Ovary (tissue), 9 donors: Measurements from ENCODE around the gene PPIG. TPM values are rescaled to one million over a fixed set of nuclear protein-coding genes. Genes with fewer than 3 reads are reported as not detected.

Experiments
- DNase-seq, 5 donors: peaks; one replicate each; pipeline ENCODE4 v3.0.0-alpha.2; 2019 to 2020
- H3K27ac ChIP-seq, 2 donors: fragments of 200-600 bp; one replicate each; pipeline versions ENCODE4 v1.5.1 to v1.8.0; 2019 to 2022
- H3K27me3 ChIP-seq: fragments of 200-600 bp; one replicate; pipeline ENCODE4 v1.8.0; 2022
- H3K36me3 ChIP-seq: fragments of 200-600 bp; sonication (generic); one replicate; pipeline ENCODE4 v1.5.1; 2019
- H3K4me1 ChIP-seq: one replicate; pipeline ENCODE4 v1.8.1; 2013; ENCODE audit warnings: mild to moderate bottlenecking, moderate library complexity; ENCODE audit not compliant: insufficient read depth
- H3K4me3 ChIP-seq: fragments of 200-600 bp; sonication (generic); one replicate; pipeline ENCODE4 v1.5.1; 2017
- H3K9me3 ChIP-seq, 2 donors: fragments of 200-600 bp in 1 of 2; sonication (generic) in 1 of 2; one replicate each; pipeline versions ENCODE4 v1.5.1 to v1.8.1; 2013 to 2019; ENCODE audit warnings: mild to moderate bottlenecking in 1 of 2, moderate library complexity in 1 of 2
- CTCF ChIP-seq, 3 donors: fragments of 450-650 bp in 2 of 3; fragments of 200-600 bp in 1 of 3; IDR thresholded peaks; one replicate each; pipeline versions ENCODE4 v1.5.1 to v1.8.0; 2016 to 2022; ENCODE audit warnings: antibody characterized with exemption in 3 of 3, mild to moderate bottlenecking in 1 of 3
- EP300 ChIP-seq: sonication (generic); formaldehyde crosslinking; IDR thresholded peaks from one replicate; pipeline ENCODE4 v1.6.1; 2017; ENCODE audit warnings: antibody characterized with exemption
- POLR2A ChIP-seq: fragments of 450-650 bp; IDR thresholded peaks from one replicate; pipeline ENCODE4 v1.6.1; 2017; ENCODE audit warnings: antibody characterized with exemption, mild to moderate bottlenecking, moderate library complexity
- WGBS, 3 donors: extraction: QIAGEN DNeasy Blood & Tissue Kit in 1 of 3; methylation state at CpG; one replicate each; pipeline versions ENCODE4 v1.1.5 to v1.1.7; 2013 to 2017; 5-methylcytosine and 5-hydroxymethylcytosine counted together
- intact Hi-C, 4 donors: fragments of 100-400 bp; cut with DNase I; formaldehyde crosslinking; loops; one replicate each; pipeline versions ENCODE4 v1.11.0 to v1.15.1; 2022 to 2023
- polyA plus RNA-seq, 2 donors: library from polyadenylated mRNA; stranded (reverse); fragments of 200-250 nt in 1 of 2; fragments of 350-450 nt in 1 of 2; fragmentation: Illumina TruSeq in 1 of 2; extraction: RNeasy Lipid Tissue Mini Kit (QIAGEN cat#74804) in 1 of 2; gene quantifications; one replicate each; pipeline ENCODE4 v1.2.3, GENCODE V29; 2013 to 2014
- total RNA-seq, 7 donors: library from RNA; depleted of rRNA in 2 of 7; stranded (reverse); fragments of >200 nt in 2 of 7; fragmentation: NEBNext Ultra II Directional in 3 of 7; extraction: Animal tissue kit (Norgen Biotek cat#: 25700) in 3 of 7; gene quantifications; one replicate each; pipeline versions ENCODE4 v1.1.0 to v1.2.4, GENCODE V29; 2016 to 2023
- donor health status: DM: no; HTN: no; CAD: no; lungs with moderate emphysema.
- donor health status: DM: no; HTN: no; CAD: no.
- donor health status: Bipolar disorder and iron deficiency.
- donor health status: DM: yes; HTN: yes; CAD: no.
- donor health status: DM: no; HTN: no; CAD: no.
- donor health status: DM: yes; HTN: yes; CAD: no.

Gene PPIG
- total and polyA plus RNA-seq, 9 donors, result 29.3 to 64.5 (median 52.5) TPM

GRCh38 chr2:169672406-169672805, 88.3 kb downstream of the PPIG start:
- Histone ChIP-seq H3K4me3 (no peak overlapping the region), H3K27me3 (no peaks in the 10 kb centered on the region), H3K9me3 (no peaks in the 10 kb centered on the region), H3K4me1 (no peaks in the 10 kb centered on the region), H3K36me3 (no peaks in the 10 kb centered on the region), H3K27ac (no peak overlapping the region)
- no peak for TF ChIP-seq CTCF (IDR thresholded peaks at IDR 0.05)
- TF ChIP-seq POLR2A, result no peak
- no peak for TF ChIP-seq EP300
- intact Hi-C loops, result no loop called here
- 89 to 93% (median 89%) methylated on average over 6 of the region's 6 CpGs for WGBS, 3 donors
- no peak for DNase-seq

GRCh38 chr2:169673106-169673505, 89.0 kb downstream of the PPIG start:
- Histone ChIP-seq H3K9me3 (no peaks in the 10 kb centered on the region), H3K36me3 (no peaks in the 10 kb centered on the region), H3K27me3 (no peaks in the 10 kb centered on the region), H3K4me3 (no peak overlapping the region), H3K4me1 (no peaks in the 10 kb centered on the region), H3K27ac (no peak overlapping the region)
- WGBS, 3 donors, result 65 to 79% (median 72%) methylated on average over 3 of the region's 3 CpGs
- intact Hi-C loops, result no loop called here
- DNase-seq, result no peak
- TF ChIP-seq EP300, result no peak
- no peak for TF ChIP-seq POLR2A
- TF ChIP-seq CTCF (IDR thresholded peaks at IDR 0.05), result no peak

- Histone ChIP-seq H3K27me3 (no peaks in the 10 kb centered on the region), H3K4me3 (no peak overlapping the region), H3K36me3 (no peaks in the 10 kb centered on the region), H3K27ac (no peak overlapping the region), H3K4me1 (no peaks in the 10 kb centered on the region), H3K9me3 (no peaks in the 10 kb centered on the region)
- TF ChIP-seq CTCF (IDR thresholded peaks at IDR 0.05), result no peak
- no peak for TF ChIP-seq EP300
- TF ChIP-seq POLR2A, result no peak
- 95 to 97% (median 95%) methylated on average over 2 of the region's 2 CpGs for WGBS, 3 donors
- no peak for DNase-seq
- intact Hi-C loops, result no loop called here
Measured at GRCh38 chr2:169673921-169674320, 89.8 kb downstream of the PPIG start.

GRCh38 chr2:169676357-169676756, 92.2 kb downstream of the PPIG start:
- TF ChIP-seq EP300 (no peak), CTCF (IDR thresholded peaks at IDR 0.05) (no peak), POLR2A (no peak)
- intact Hi-C loops, result no loop called here
- Histone ChIP-seq H3K27ac (no peak overlapping the region), H3K27me3 (no peaks in the 10 kb centered on the region), H3K4me3 (no peak overlapping the region), H3K36me3 (no peaks in the 10 kb centered on the region), H3K9me3 (no peaks in the 10 kb centered on the region), H3K4me1 (no peaks in the 10 kb centered on the region)
- DNase-seq, result no peak
- WGBS, 3 donors, result 63 to 81% (median 72%) methylated on average over 3 of the region's 3 CpGs

GRCh38 chr2:169676850-169677249, 92.7 kb downstream of the PPIG start:
- H3K27ac ChIP-seq, result no peak overlapping the region
- intact Hi-C loops, result no loop called here
- no peaks in the 10 kb centered on the region for H3K36me3 ChIP-seq
- H3K4me1 ChIP-seq, result no peaks in the 10 kb centered on the region
- 90 to 94% (median 92%) methylated on average over 6 of the region's 6 CpGs for WGBS, 3 donors
- H3K9me3 ChIP-seq, result no peaks in the 10 kb centered on the region
- no peak overlapping the region for H3K4me3 ChIP-seq
- H3K27me3 ChIP-seq, result no peaks in the 10 kb centered on the region
- TF ChIP-seq EP300 (no peak), CTCF (IDR thresholded peaks at IDR 0.05) (no peak), POLR2A (no peak)
- no peak for DNase-seq
